IMR-90 (cell line): ENCODE data around the gene APC2.

Source experiments
- BHLHE40 ChIP-seq: fragments of 150-350 bp; IDR thresholded peaks from 2 replicates; pipeline ENCODE4 v1.6.1; 2016; ENCODE audit warnings: mild to moderate bottlenecking, low read depth, low read length
- CTCF ChIP-seq: conservative IDR thresholded peaks from 2 replicates; pipeline ENCODE4 v1.5.1; 2012; ENCODE audit warnings: mild to moderate bottlenecking, low read depth, low read length, improper control_type of control experiment
- NFE2L2 ChIP-seq: fragments of 150-350 bp; IDR thresholded peaks from 2 replicates; pipeline ENCODE4 v1.6.1; 2016; ENCODE audit warnings: low read depth, mild to moderate bottlenecking, low read length
- RAD21 ChIP-seq: IDR thresholded peaks from 2 replicates; pipeline ENCODE4 v1.6.1; 2012; ENCODE audit warnings: low read length, improper control_type of control experiment

- TF ChIP-seq CTCF (no peak), BHLHE40 (no peak), RAD21 (no peak), NFE2L2 (no peak)
Measured at GRCh38 chr19:1434577-1435060, 15.3 kb upstream of the APC2 start.
